NCI-H2029 (cell line): Measurements from ENCODE around the gene DYNLL2.
"Not testable (repeated sequence)": the region's sequence is repeated elsewhere in the genome, so short reads cannot be mapped to it uniquely, and the experiment has no call there.

Source experiments
- DNase-seq: peaks from one replicate; lab custom pipeline; 2025; lab: John Stamatoyannopoulos, UW

DYNLL2 gene

DNA sequence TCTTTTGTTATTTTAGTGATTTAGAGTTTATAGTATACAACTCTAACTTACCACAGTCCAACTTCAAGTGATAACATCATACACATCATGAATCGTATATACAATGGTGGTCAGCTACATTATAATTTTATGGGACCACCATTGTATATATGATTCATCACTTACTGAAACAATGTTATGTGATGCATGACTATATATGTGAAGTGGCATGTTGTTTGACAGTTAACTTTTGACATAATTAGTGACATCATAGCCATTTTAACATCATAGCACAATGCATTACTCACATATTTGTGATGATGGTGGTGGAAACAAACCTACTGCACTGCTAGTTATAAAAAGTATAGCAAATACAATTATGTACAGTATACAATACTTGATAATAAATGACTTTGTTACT is 21.9 kb downstream of the DYNLL2 start:
- no peak for DNase-seq

DNA sequence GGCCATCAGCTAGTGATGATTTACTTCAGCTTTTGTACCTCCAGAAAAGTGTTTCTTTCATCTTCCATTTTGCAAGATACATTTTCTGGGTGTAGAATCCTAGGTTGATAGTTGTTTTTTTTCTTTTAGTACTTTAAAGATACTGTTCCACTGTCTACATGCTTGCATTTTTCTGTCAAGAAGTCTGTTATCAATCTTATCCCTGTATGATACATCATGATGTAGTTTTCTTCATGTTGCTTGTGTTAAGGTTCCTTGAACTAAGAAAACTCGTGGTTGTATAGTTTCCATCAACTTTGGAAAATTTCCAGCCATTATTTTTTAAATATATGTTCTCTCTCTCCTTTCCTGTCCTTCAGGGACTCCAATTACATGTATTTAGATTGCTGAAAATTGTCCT is 24.1 kb downstream of the DYNLL2 start:
- no peak for DNase-seq

DNA sequence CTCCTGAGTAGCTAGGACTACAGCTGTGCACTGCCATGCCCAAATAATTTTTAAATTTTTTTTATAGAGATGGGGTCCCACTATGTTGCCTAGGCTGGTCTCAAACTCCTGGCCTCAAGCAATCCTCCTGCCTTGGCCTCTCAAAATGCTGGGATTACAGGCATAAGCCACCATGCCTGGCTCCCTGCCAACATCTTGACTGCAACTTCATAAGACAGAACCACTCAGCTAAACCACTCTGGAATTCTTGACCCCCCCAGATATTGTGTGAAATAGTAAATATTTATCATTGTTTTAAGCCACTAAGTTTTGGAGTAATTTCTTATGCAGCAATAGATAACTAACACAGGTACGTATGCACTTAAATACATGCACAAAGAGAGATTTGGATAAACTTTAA is 26.0 kb downstream of the DYNLL2 start:
- no peak for DNase-seq

DNA sequence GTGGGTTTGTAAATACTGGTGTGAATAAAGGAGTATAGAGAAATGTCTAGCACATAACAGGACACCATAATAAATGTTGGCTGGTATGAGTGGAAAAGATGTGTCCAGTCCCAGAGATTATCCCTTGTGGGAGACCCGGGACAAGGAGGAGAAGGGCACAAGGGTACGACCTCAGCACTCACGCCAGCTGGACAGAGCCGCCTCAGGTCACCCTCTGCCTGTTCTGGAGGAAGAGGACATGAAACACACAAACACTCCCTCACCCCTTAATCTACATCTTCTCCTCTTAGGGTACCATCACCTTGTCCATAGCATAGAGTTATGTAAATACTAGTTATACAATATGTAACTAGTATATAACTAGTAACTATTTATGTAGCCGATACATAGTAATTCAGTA is 26.8 kb downstream of the DYNLL2 start:
- no peak for DNase-seq

DNA sequence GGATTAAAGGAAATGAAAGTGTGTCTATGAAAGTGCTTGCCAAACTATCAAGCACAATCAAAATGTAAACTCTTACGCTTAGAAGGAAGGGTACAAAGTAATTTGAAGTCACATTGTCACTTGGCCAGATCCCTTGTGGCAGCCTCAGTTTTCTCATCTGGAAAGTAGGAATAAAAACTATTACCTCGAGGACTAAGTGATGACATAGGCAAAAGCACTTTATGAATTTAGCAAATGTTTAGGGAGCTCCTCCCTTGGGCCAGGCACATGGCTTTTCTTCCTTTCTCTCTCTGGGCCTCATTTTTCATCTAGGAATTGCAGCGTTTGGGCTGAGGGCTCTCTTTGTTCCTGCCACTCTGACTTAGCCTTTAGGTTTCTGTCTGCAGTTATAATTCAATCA is 28.5 kb downstream of the DYNLL2 start:
- DNase-seq = no peak

DNA sequence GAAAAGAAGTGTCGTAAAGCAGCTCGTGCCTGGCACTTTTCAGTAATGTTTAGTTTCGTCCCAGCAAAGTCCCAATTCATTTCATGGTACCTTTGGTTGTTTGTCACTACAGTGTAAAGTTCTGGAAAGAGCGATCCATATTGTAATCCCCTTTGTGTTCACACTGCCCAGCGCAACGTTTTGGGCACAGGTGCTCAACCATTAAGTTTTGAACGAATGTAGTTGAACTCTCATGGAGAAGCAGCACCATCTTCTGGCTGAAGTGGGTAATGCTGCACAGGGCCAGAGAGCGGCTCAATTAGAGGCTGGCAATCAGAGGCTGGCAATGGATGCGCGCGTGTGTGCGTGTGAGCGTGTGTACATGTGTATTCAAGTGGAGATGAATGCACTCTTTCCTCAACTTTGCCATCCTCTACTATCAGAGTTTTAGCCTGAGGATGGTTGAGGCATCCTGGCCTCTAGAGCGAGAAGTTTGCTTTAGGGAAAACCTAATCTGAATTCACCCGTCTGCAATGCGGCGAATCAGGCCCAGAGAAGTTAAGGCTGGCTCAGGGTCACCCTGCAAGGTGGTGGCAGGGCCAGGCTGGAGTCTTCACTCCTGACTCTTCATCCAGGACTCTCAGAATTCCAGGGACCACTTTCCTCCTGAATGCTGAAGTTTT is 29.9 kb downstream of the DYNLL2 start:
- DNase-seq = peak; percentile 18

DNA sequence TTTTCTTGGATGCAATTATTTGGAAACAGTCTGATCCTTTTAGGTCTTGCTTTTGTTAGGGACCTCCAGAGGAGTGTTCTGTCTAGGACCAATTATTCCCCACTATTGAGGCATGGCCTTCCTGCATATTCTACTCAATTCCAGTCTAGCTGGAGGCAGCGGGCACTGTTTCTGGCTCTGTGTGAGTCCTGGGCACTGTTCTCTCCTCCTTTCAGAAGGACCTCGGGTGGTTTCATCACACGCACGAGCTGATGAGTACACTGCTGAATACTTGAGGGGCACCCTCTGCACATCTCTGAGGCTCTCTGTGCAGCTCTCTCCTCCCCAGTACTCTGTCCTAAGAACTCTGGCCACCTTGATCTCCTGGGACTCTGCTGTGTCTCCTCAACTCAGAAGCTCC is 30.7 kb downstream of the DYNLL2 start:
- no peak for DNase-seq

DNA sequence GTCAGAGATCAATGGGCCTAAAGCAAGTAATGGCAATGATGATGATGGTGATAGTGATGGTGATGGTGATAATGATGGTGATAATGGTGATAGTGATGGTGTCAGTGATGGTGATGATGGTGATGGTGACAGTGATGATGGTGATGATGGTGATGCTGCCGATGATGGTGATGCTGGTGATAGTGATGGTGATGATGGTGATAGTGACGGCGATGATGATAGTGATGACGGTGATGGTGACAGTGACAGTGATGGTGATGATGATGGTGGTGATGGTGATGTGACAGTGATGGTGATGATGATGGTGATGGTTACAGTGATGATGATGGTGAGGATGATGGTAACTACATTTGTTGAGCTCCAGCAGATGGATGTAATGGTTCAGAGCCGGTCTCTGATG is 34.2 kb downstream of the DYNLL2 start:
- DNase-seq = no peak

DNA sequence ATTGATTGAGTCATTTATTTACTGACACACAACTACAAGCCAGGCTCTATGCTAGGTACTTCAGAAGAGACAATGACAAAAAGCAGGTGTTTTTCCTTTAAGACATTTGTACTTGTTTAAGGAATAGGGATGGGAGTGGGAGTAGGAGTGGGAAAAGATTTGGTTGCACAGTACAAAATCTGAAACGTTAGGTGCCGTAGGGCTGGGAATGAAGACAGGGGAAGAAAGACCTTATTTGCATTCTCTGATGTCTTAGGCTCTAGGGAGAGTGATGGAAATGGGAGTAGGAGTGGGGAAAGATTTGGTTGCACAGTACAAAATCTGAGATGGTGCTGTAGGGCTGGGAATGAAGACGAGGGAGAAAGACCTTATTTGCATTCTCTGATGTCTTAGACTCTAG is 36.3 kb downstream of the DYNLL2 start:
- DNase-seq = no peak

DNA sequence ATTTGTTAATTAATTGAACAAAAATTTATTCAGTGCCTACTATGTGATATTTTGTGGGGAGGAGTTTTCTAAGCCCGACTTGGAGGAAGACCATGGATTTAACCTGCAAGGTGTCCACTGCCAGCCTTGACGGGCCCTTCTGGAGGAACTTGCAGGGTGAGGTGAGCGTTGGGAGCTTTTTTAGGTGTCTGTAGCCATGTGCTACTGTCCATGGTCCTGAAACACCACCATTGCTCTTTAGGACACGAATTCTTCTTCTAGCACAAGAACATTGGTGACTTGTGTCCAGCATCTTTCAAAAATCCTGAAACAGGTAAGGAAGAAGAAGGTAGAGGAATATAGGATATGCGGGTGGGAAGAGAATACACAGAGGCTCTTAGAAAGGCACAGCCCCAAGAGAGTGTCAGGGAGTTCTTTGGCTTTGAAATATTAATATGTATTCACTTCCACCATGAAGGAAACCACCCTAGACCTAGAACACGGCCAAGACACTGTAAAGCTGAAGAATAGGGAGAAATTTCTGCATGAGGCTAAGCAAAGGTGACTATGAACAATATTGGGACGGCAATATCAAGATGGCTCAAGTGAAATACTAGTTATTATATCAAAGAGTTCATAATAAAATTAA is 37.1 kb downstream of the DYNLL2 start:
- DNase-seq = no peak

DNA sequence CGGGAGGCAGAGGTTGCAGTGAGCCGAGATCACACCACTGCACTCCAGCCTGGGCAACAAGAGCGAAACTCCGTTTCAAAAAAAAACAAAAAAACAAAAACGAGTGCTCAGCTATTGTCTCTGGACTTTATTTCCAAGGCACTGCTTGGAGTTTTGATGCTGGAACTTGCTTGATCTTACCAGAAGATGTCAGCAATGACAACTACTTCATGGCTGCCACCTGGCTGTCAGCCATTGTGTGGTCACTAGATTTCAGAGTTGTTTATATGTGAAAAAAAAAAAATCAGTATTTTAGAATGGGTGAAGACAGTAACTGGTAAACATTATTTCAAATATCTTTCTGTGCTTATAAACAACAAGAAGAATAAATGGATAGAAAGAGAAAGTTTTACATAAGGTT is 38.7 kb downstream of the DYNLL2 start:
- no peak for DNase-seq

DNA sequence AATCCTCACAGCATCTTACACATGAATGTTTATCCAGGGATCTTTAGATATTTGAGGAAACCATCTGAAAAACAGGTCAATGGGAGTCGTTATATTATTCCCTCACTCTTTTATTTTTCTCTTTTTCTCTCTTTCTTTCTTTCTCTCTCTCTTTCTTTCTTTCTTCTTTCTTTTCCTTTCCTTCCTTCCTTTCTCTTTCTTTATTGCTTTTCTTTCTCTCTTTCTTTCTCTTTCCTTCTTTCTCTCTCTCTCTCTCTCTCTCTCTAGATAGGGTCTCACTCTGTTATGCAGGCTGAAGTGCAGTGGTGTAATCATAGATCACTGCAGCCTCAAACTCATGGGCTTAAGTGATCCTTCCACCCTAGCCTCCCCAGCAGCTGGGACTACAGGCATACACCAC is 44.6 kb downstream of the DYNLL2 start:
- DNase-seq = no peak

DNA sequence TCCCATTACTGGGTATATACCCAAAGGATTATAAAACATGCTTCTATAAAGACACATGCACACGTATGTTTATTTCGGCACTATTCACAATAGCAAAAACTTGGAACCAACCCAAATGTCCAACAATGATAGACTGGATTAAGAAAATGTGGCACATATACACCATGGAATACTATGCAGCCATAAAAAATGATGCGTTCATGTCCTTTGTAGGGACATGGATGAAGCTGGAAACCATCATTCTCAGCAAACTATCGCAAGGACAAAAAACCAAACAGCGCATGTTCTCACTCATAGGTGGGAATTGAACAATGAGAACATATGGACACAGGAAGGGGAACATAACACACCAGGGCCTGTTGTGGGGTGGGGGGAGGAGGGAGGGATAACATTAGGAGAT is 49.5 kb downstream of the DYNLL2 start:
- DNase-seq = not testable (repeated sequence)

DNA sequence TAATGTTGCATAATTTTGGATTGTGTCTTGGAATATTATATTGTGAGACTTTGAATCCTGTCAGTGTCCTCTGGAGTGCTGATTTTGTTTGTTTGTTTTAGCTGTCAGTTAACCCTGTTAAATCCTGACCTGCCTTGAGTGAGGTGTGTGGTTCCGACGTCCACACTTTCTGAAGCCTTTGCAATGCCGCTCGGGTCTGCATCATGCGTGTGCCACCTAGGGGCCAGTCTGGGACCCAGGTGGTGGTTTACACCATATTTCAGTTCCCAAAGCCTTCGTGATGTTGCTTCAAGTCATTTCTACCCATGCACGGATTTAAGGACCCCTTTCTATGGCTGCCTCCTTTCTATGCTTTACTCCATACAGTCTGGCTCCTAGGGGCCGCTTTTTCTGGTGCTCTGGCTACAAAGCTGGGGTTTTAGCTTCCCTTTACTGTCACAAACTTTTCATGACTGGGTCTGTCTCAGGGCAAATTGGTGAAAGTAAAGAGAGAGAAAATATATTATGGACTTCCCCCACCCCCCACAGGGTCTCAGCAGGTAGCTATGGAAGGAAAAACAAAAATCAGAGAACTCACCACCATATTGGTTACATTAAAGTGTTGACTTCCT is 53.6 kb downstream of the DYNLL2 start:
- no peak for DNase-seq

DNA sequence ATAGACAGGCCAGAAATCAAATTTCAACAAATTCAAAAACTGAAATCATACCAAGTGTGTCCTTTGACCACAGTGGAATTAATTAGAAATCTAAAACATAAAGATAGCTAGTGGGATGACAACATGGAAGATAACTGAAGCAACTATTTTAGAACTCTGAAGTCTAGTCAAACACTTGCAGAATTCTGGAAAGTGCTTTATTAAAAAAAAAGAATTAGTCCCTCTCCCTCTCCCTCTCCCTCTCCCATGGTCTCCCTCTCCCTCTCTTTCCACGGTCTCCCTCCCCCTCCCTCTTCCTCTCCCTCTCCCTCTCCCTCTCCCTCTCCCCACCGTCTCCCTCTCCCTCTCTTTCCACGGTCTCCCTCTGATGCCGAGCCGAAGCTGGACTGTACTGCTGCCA is 58.3 kb downstream of the DYNLL2 start:
- DNase-seq = no peak

DNA sequence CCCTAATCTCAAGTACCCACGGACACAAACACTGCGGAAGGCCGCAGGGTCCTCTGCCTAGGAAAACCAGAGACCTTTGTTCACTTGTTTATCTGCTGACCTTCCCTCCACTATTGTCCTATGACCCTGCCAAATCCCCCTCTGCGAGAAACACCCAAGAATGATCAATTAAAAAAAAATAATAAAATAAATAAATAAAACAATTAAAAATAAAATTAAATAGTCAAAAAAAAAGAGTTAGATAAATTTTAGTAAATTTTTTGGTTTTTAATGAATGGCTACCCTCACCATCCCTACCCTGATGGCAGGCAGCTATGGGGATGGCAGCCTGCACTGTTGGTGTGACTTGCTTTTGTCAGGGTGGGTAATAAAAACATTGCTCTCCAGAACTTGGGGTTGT is 60.1 kb downstream of the DYNLL2 start:
- not testable (repeated sequence) for DNase-seq

DNA sequence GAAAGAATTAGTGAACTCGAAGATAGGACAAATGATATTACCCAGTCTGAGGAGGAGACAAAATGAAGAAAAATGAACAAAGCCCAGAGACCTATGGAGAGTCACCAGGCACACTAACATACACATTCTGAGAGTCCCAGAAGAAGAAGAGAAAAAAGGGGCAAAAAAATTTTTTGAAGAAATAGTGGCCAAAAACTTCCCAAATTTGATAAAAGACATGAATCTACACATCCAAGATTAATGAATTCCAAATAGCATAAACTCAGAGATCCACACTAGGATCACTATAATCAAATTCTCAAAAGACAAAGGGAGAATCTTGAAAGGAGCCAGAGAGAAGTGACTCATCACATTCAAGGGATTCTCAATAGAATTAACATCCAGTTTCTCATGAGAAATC is 61.6 kb downstream of the DYNLL2 start:
- no peak for DNase-seq
